Gastrocnemius medialis (tissue), 4 donors: ENCODE data around the gene FCRL5.

Experiments
- CTCF ChIP-seq, 5 experiments: fragments of 450-650 bp in 3 of 5; fragments of 200-600 bp in 2 of 5; sonication (generic) in 2 of 5; IDR thresholded peaks in 4 of 5; conservative IDR thresholded peaks in 1 of 5; 1 replicate in 4 of 5; 2 replicates in 1 of 5; pipeline ENCODE4 v1.5.1; 2016 to 2019; ENCODE audit warnings: antibody characterized with exemption in 5 of 5, mild to moderate bottlenecking in 3 of 5, moderate library complexity in 3 of 5
- POLR2A ChIP-seq, 2 donors: fragments of 450-650 bp; IDR thresholded peaks; one replicate each; pipeline ENCODE4 v1.6.1; 2017; ENCODE audit warnings: antibody characterized with exemption in 2 of 2, mild to moderate bottlenecking in 2 of 2, moderate library complexity in 2 of 2

- no peak for TF ChIP-seq POLR2A (IDR thresholded peaks at IDR 0.05)
- no peak for TF ChIP-seq CTCF (IDR thresholded peaks at IDR 0.05 in 4 of 5, conservative IDR thresholded peaks at IDR 0.05 in 1 of 5)
Observed at GRCh38 chr1:157539568-157539967, 12.7 kb downstream of the FCRL5 start.
